Measurements from ENCODE around the gene U2AF2. TPM values are rescaled to one million over a fixed set of nuclear protein-coding genes. Genes with fewer than 3 reads are reported as not detected.
"Not testable (repeated sequence)": the region's sequence is repeated elsewhere in the genome, so short reads cannot be mapped to it uniquely, and the experiment has no call there.

Gene U2AF2
- total RNA-seq, 1 experiment from 2014 or later: 321 TPM

GRCh38 chr19:55717251-55717650, 62.4 kb downstream of the U2AF2 start:
- no peaks in the 10 kb centered on the region for H3K79me1 ChIP-seq (ENCODE audit: insufficient read depth, low read depth, low read length, poor library complexity, severe bottlenecking)
- H4K5ac ChIP-seq (ENCODE audit: insufficient read length, low read depth, low read length): no peak overlapping the region
- H4K20me1 ChIP-seq (ENCODE audit: control insufficient read depth, insufficient read depth, insufficient read length): no peaks in the 10 kb centered on the region
- no peak overlapping the region for H3K14ac ChIP-seq (ENCODE audit: insufficient read depth, low read length)
- Mint-ChIP-seq H3K27ac (no peak overlapping the region), H3K9me3 (peaks cover 89 to 94% of the 10 kb centered on the region in 2 experiments), H3K27me3 (ENCODE audit: low read depth) (peaks cover 10% of the 10 kb centered on the region), H3K4me1 (no peaks in the 10 kb centered on the region), H3K36me3 (ENCODE audit: insufficient read depth in 1 of 3, low read depth in 3 of 3) (peaks cover 14 to 40% (median 15%) of the 10 kb centered on the region in 3 experiments), H3K4me3 (no peak overlapping the region)
- H4K91ac ChIP-seq (ENCODE audit: insufficient read length, low read depth, low read length): no peak overlapping the region
- no peak overlapping the region for H3K9ac ChIP-seq (ENCODE audit: extremely low read depth, insufficient read length, low read length)
- no peak overlapping the region for H3K27ac ChIP-seq (ENCODE audit: insufficient read length, low read depth, low read length)
- no peak for TF ChIP-seq CTCF (conservative IDR thresholded peaks at IDR 0.05)
- H3K18ac ChIP-seq (ENCODE audit: insufficient read length, low read depth, low read length): no peak overlapping the region
- no peak overlapping the region for H2BK15ac ChIP-seq (ENCODE audit: low read depth, low read length)
- no CpG with 5 or more reads among the region's 11 CpGs for WGBS (ENCODE audit: extremely low coverage, insufficient read length, low lambda C conversion rate)
- H3K4ac ChIP-seq (ENCODE audit: low read depth, low read length): no peak overlapping the region
- no peak overlapping the region for H3K23ac ChIP-seq (ENCODE audit: insufficient read length, low read depth, low read length)
- no peak overlapping the region for H2BK5ac ChIP-seq (ENCODE audit: insufficient read length, low read length)
- no peak overlapping the region for H2AFZ ChIP-seq (ENCODE audit: low read length)
- H3K4me2 ChIP-seq (ENCODE audit: insufficient read depth, insufficient read length, low read length): no peak overlapping the region
- no peak overlapping the region for H2AK5ac ChIP-seq (ENCODE audit: insufficient read length, low read length)
- no peak overlapping the region for H2BK120ac ChIP-seq (ENCODE audit: low read depth, low read length, poor library complexity, severe bottlenecking)
- no peak overlapping the region for H4K8ac ChIP-seq (replicated peaks; ENCODE audit: insufficient read length, low read depth, low read length)
- H3T11ph ChIP-seq (ENCODE audit: low read length): no peak overlapping the region
- no peaks in the 10 kb centered on the region for H3K79me2 ChIP-seq (ENCODE audit: insufficient read depth, low read length)
- H3K56ac ChIP-seq (ENCODE audit: insufficient read length, low read depth, low read length): no peak overlapping the region
- H3K23me2 ChIP-seq (ENCODE audit: insufficient read length, low read depth, low read length, poor library complexity, severe bottlenecking): no peaks in the 10 kb centered on the region
- H2BK12ac ChIP-seq (ENCODE audit: insufficient read length, low read depth, low read length): no peak overlapping the region
- no peaks in the 10 kb centered on the region for H3K4me1 ChIP-seq (ENCODE audit: insufficient read depth, low read length)
- H3K9me3 ChIP-seq (ENCODE audit: control insufficient read depth, low read depth, low read length): peaks cover 85% of the 10 kb centered on the region
- no peaks in the 10 kb centered on the region for H3K27me3 ChIP-seq (ENCODE audit: insufficient read depth, low read length)
- no peak overlapping the region for H2BK20ac ChIP-seq (ENCODE audit: low read depth, low read length, poor library complexity, severe bottlenecking)
- no peak for DNase-seq

- H3K4me2 ChIP-seq (ENCODE audit: insufficient read depth, insufficient read length, low read length); H4K5ac ChIP-seq (ENCODE audit: insufficient read length, low read depth, low read length); H3K27me3 ChIP-seq (ENCODE audit: insufficient read depth, low read length); H3K23me2 ChIP-seq (ENCODE audit: insufficient read length, low read depth, low read length, poor library complexity, severe bottlenecking); H3K27ac ChIP-seq (ENCODE audit: insufficient read length, low read depth, low read length); H4K91ac ChIP-seq (ENCODE audit: insufficient read length, low read depth, low read length); H3K14ac ChIP-seq (ENCODE audit: insufficient read depth, low read length); H3K56ac ChIP-seq (ENCODE audit: insufficient read length, low read depth, low read length); H3K27me3 Mint-ChIP-seq (ENCODE audit: low read depth); H2AFZ ChIP-seq (ENCODE audit: low read length); H3K4ac ChIP-seq (ENCODE audit: low read depth, low read length); H4K20me1 ChIP-seq (ENCODE audit: control insufficient read depth, insufficient read depth, insufficient read length); H4K8ac ChIP-seq (replicated peaks; ENCODE audit: insufficient read length, low read depth, low read length); H3K23ac ChIP-seq (ENCODE audit: insufficient read length, low read depth, low read length); H2BK5ac ChIP-seq (ENCODE audit: insufficient read length, low read length); H3K9ac ChIP-seq (ENCODE audit: extremely low read depth, insufficient read length, low read length); H3T11ph ChIP-seq (ENCODE audit: low read length); H3K79me1 ChIP-seq (ENCODE audit: insufficient read depth, low read depth, low read length, poor library complexity, severe bottlenecking); H3K4me1 ChIP-seq (ENCODE audit: insufficient read depth, low read length); H2AK5ac ChIP-seq (ENCODE audit: insufficient read length, low read length); H2BK12ac ChIP-seq (ENCODE audit: insufficient read length, low read depth, low read length); H3K4me1 Mint-ChIP-seq; H2BK120ac ChIP-seq (ENCODE audit: low read depth, low read length, poor library complexity, severe bottlenecking); H3K79me2 ChIP-seq (ENCODE audit: insufficient read depth, low read length); H3K4me3 Mint-ChIP-seq; DNase-seq; H3K18ac ChIP-seq (ENCODE audit: insufficient read length, low read depth, low read length); H3K27ac Mint-ChIP-seq; H2BK15ac ChIP-seq (ENCODE audit: low read depth, low read length); H2BK20ac ChIP-seq (ENCODE audit: low read depth, low read length, poor library complexity, severe bottlenecking): not testable (repeated sequence)
- H3K9me3 Mint-ChIP-seq: peaks cover 91 to 94% of the 10 kb centered on the region in 2 experiments
- peaks cover 82% of the 10 kb centered on the region for H3K9me3 ChIP-seq (ENCODE audit: control insufficient read depth, low read depth, low read length)
- peaks cover 6 to 40% (median 11%) of the 10 kb centered on the region in 3 experiments for H3K36me3 Mint-ChIP-seq (ENCODE audit: insufficient read depth in 1 of 3, low read depth in 3 of 3)
- no CpG with 5 or more reads among the region's 13 CpGs for WGBS (ENCODE audit: extremely low coverage, insufficient read length, low lambda C conversion rate)
These were observed 63.3 kb downstream of the U2AF2 start for GRCh38 chr19:55717879-55718711.
